GM12891 (cell line): Measurements from ENCODE around the gene GSC2.

Experiments used
- POLR2A ChIP-seq: IDR thresholded peaks from 2 replicates; pipeline ENCODE4 v1.6.1; 2011; ENCODE audit warnings: low read depth, low read length, control low read depth
- POLR2AphosphoS5 ChIP-seq: IDR thresholded peaks from 2 replicates; pipeline ENCODE4 v1.6.1; 2011; ENCODE audit warnings: low read depth, low read length, control low read depth

DNA sequence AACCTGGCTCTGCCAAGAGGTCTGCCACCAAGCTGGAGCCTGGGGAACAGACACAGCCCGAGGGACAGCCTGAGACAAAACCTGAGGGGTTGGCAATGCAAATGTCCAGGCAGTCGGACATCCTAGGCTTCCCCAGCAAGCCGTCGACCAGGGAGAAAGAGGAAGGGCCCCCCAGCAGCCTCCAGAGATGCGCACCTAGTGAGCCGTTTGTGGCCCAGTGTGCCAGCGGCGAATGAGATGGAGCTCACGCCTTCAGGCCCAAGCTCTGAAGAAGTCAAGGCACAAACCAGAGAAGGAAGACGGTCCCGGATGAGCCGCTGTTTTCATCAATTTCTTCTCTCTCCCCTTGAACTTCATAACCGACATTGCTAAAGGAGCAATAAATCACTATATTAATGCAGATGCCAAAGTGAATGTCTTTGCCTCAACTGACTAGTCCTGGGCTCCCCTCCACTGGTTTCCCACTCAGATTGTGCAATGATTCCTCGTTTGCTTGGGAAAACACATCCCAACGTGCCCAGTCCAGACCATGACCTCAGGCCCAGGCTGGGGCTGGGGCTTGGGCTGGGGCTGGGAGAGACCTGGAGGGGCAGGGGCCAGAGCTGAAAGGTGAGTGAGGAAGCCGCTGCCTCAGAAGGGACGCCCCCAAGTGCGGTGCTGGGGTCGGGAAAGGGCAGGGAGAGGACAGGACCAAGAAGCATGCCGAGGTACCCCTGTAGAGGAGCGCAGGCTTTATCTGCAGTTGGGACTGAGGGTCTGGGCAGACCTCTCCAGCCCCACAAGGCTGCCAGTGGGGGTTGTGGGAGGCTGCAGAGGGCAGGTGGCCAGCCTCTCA is 24.4 kb downstream of the GSC2 start:
- TF ChIP-seq POLR2A: no peak
- TF ChIP-seq POLR2AphosphoS5: no peak
